Gastroesophageal sphincter (tissue), 4 donors: ENCODE data around the gene RBMX2. TPM values are rescaled to one million over a fixed set of nuclear protein-coding genes. Genes with fewer than 3 reads are reported as not detected.

Source experiments
- ATAC-seq: fragments of 150-250 bp; one replicate; pipeline ENCODE4 v1.9.1; 2016; ENCODE audit warnings: mild to moderate bottlenecking, moderate library complexity
- H3K27ac ChIP-seq, 4 donors: fragments of 200-600 bp; sonication (generic) in 3 of 4; 1 replicate in 3 of 4; 2 replicates in 1 of 4; pipeline ENCODE4 v1.5.1; 2016 to 2019
- H3K27me3 ChIP-seq: fragments of 200-600 bp; sonication (generic); one replicate; pipeline ENCODE4 v1.5.1; 2019
- H3K36me3 ChIP-seq, 2 donors: fragments of 200-600 bp; sonication (generic); one replicate each; pipeline ENCODE4 v1.5.1; 2019; ENCODE audit warnings: control low read depth in 1 of 2
- H3K4me1 ChIP-seq, 3 donors: fragments of 200-600 bp; sonication (generic); 1 replicate in 2 of 3; 2 replicates in 1 of 3; pipeline ENCODE4 v1.5.1; 2016 to 2019; ENCODE audit warnings: control low read depth in 2 of 3
- H3K4me3 ChIP-seq, 2 donors: fragments of 200-600 bp; sonication (generic); one replicate each; pipeline ENCODE4 v1.5.1; 2019; ENCODE audit warnings: mild to moderate bottlenecking in 1 of 2, moderate library complexity in 1 of 2
- H3K9me3 ChIP-seq, 3 donors: fragments of 200-600 bp; sonication (generic); one replicate each; pipeline ENCODE4 v1.5.1; 2017 to 2019; ENCODE audit warnings: control low read depth in 2 of 3
- EP300 ChIP-seq: sonication (generic); formaldehyde crosslinking; IDR thresholded peaks from one replicate; pipeline ENCODE4 v1.6.1; 2017; ENCODE audit warnings: antibody characterized with exemption, mild to moderate bottlenecking
- POLR2A ChIP-seq, 2 donors: fragments of 450-650 bp; IDR thresholded peaks; one replicate each; pipeline ENCODE4 v1.6.1; 2017; ENCODE audit warnings: antibody characterized with exemption in 2 of 2, mild to moderate bottlenecking in 2 of 2, moderate library complexity in 1 of 2
- POLR2AphosphoS5 ChIP-seq: sonication (generic); formaldehyde crosslinking; IDR thresholded peaks from one replicate; pipeline ENCODE4 v1.6.1; 2017; ENCODE audit warnings: antibody characterized with exemption
- WGBS, 2 donors: methylation state at CpG; one replicate each; pipeline ENCODE4 v1.1.5; 2018; ENCODE audit warnings: low coverage in 1 of 2; 5-methylcytosine and 5-hydroxymethylcytosine counted together
- total RNA-seq, 4 donors: library from RNA; depleted of rRNA; stranded (reverse); fragments of >200 nt; gene quantifications; one replicate each; pipeline ENCODE4 v1.1.0, GENCODE V29; 2016
- TF ChIP-seq, protein P1 (sequence below), 4 experiments: fragments of 200-600 bp in 2 of 4; fragments of 450-650 bp in 2 of 4; sonication (generic) in 1 of 4; IDR thresholded peaks; one replicate each; pipeline ENCODE4 v1.5.1; 2017 to 2019; ENCODE audit warnings: antibody characterized with exemption in 4 of 4, mild to moderate bottlenecking in 2 of 4, moderate library complexity in 2 of 4

Gene RBMX2
- total RNA-seq, 4 donors from 2014 or later: 14.8 to 19.5 (median 18.0) TPM

DNA sequence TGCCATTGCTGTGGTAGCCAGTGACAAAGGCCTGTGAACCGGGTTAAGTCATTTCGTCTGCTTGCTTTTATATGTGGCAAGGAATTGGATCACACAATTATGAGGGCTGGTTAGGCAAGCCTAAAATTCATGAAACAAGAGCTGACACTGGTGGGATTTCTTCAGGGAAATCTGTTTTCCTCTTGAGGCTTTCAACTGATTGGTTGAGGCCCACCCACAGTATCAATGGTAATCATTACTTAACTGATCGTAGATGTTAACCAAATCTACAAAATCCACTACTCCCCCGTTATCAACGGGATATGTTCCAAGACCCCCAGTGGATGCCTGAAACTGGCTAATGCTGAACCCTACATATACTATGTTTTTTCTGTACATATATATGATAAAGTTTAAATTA lies 13.0 kb downstream of the RBMX2 start:
- H3K36me3 ChIP-seq: peaks cover 0 to 49% of the 10 kb centered on the region in 2 donors
- WGBS, 2 donors: 88 to 93% methylated on average over 3 of the region's 5 CpGs

DNA sequence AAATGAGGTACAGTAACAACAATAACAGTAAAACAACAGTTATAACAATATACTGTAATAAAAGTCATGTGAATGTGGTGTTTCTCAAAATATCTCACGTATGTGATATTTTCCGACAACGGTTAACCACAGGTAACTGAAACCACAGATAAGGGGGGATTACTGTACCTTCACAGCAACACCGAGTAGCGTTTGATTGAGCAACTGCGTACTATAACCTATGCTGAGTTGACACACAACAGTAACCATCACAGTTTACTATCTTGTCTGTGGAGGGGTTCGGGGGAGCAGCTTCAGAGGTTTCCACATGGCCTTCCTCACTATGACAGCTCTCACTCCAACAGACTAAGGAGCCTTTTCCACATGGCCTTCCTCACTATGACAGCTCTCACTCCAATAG lies 13.4 kb downstream of the RBMX2 start:
- TF ChIP-seq POLR2A (IDR thresholded peaks at IDR 0.05) (no peak), POLR2AphosphoS5 (no peak), EP300 (no peak)
- TF ChIP-seq, protein P1, sequence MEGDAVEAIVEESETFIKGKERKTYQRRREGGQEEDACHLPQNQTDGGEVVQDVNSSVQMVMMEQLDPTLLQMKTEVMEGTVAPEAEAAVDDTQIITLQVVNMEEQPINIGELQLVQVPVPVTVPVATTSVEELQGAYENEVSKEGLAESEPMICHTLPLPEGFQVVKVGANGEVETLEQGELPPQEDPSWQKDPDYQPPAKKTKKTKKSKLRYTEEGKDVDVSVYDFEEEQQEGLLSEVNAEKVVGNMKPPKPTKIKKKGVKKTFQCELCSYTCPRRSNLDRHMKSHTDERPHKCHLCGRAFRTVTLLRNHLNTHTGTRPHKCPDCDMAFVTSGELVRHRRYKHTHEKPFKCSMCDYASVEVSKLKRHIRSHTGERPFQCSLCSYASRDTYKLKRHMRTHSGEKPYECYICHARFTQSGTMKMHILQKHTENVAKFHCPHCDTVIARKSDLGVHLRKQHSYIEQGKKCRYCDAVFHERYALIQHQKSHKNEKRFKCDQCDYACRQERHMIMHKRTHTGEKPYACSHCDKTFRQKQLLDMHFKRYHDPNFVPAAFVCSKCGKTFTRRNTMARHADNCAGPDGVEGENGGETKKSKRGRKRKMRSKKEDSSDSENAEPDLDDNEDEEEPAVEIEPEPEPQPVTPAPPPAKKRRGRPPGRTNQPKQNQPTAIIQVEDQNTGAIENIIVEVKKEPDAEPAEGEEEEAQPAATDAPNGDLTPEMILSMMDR (IDR thresholded peaks at IDR 0.05): no peak
- H3K4me1 ChIP-seq: no peaks in the 10 kb centered on the region
- H3K36me3 ChIP-seq: peaks cover 0 to 45% of the 10 kb centered on the region in 2 donors
- H3K27ac ChIP-seq: no peak overlapping the region
- no peak for ATAC-seq
- H3K4me3 ChIP-seq: no peak overlapping the region
- no peaks in the 10 kb centered on the region for H3K9me3 ChIP-seq
- no peaks in the 10 kb centered on the region for H3K27me3 ChIP-seq
- 88 to 95% methylated on average over 6 of the region's 7 CpGs for WGBS, 2 donors

More for the DNA sequence above, 13.0 kb downstream of the RBMX2 start:
- Histone ChIP-seq H3K27ac (no peak overlapping the region), H3K9me3 (no peaks in the 10 kb centered on the region), H3K27me3 (no peaks in the 10 kb centered on the region), H3K4me1 (no peaks in the 10 kb centered on the region), H3K4me3 (no peak overlapping the region)
- ATAC-seq: no peak
- TF ChIP-seq POLR2A (IDR thresholded peaks at IDR 0.05) (no peak), EP300 (no peak), POLR2AphosphoS5 (no peak)
- TF ChIP-seq, protein P1 (IDR thresholded peaks at IDR 0.05): no peak

- no peak for ATAC-seq
- 79% methylated on average over 3 of the region's 4 CpGs; no CpG with 5 or more reads in 1 of the 2 donors for WGBS, 2 donors
Measured at GRCh38 chrX:130416785-130417184, 15.0 kb downstream of the RBMX2 start.

GRCh38 chrX:130418066-130418465 lies 16.3 kb downstream of the RBMX2 start:
- Histone ChIP-seq H3K4me3 (no peak overlapping the region), H3K36me3 (peaks cover 0 to 17% of the 10 kb centered on the region in 2 donors), H3K27ac (no peak overlapping the region), H3K4me1 (no peaks in the 10 kb centered on the region), H3K9me3 (no peaks in the 10 kb centered on the region), H3K27me3 (no peaks in the 10 kb centered on the region)
- WGBS, 2 donors: 49 to 83% methylated on average over 1 to 2 of the region's 2 CpGs
- ATAC-seq: no peak
- TF ChIP-seq POLR2AphosphoS5 (no peak), POLR2A (IDR thresholded peaks at IDR 0.05) (no peak), EP300 (no peak)
- TF ChIP-seq, protein P1 (IDR thresholded peaks at IDR 0.05): no peak

More at GRCh38 chrX:130416785-130417184, 15.0 kb downstream of the RBMX2 start:
- H3K27ac ChIP-seq: no peak overlapping the region
- H3K4me3 ChIP-seq: no peak overlapping the region
- H3K27me3 ChIP-seq: no peaks in the 10 kb centered on the region
- no peaks in the 10 kb centered on the region for H3K4me1 ChIP-seq
- H3K36me3 ChIP-seq: peaks cover 0 to 29% of the 10 kb centered on the region in 2 donors
- no peaks in the 10 kb centered on the region for H3K9me3 ChIP-seq
- TF ChIP-seq, protein P1 (IDR thresholded peaks at IDR 0.05): no peak
- TF ChIP-seq POLR2A (IDR thresholded peaks at IDR 0.05) (no peak), EP300 (no peak), POLR2AphosphoS5 (no peak)

DNA sequence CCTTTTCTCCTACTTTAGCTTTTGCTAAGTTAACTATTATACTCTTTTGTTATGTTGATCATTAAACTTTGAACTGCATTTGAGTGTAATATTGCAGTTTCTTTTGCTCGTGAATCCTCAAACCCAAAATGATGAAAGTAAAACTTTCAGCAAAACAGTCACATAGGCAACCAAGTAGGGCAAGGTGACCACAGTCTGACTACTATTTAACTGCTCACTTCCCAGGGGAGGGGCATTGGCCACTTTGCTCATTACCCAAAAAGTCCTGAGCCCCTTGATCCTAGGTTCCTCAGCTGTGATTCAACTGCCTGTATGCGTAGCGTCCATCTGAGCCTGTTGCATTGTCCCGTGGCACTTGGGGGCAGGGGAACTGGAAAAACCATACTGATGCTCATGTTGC lies 17.0 kb downstream of the RBMX2 start:
- Histone ChIP-seq H3K9me3 (no peaks in the 10 kb centered on the region), H3K4me1 (no peaks in the 10 kb centered on the region), H3K27me3 (no peaks in the 10 kb centered on the region), H3K36me3 (peaks cover 0 to 17% of the 10 kb centered on the region in 2 donors), H3K27ac (no peak overlapping the region), H3K4me3 (no peak overlapping the region)
- 83 to 87% methylated on average over 2 to 3 of the region's 4 CpGs for WGBS, 2 donors
- ATAC-seq: no peak
- no peak for TF ChIP-seq EP300
- TF ChIP-seq, protein P1 (IDR thresholded peaks at IDR 0.05): no peak
- TF ChIP-seq POLR2A (IDR thresholded peaks at IDR 0.05): no peak
- no peak for TF ChIP-seq POLR2AphosphoS5
